ENCODE results near the gene RCOR1. TPM values are rescaled to one million over a fixed set of nuclear protein-coding genes. Genes with fewer than 3 reads are reported as not detected.

The RCOR1 gene
- total RNA-seq, 2 experiments from 2014 or later, result 16.1 to 16.2 TPM

- CTCF ChIA-PET, result interaction anchor here (1.2 to 1.4 kb wide), 2 partner anchors 29 to 66 kb away, joined by 3 to 7 read pairs; no protein-coding TSS in a partner anchor
- Mint-ChIP-seq H3K27me3 (no peaks in the 10 kb centered on the region), H3K36me3 (ENCODE audit: low read depth) (peaks cover 6% of the 10 kb centered on the region), H3K4me3 (peak overlapping the region; percentile 79), H3K4me1 (ENCODE audit: low read depth) (peaks cover 25% of the 10 kb centered on the region), H3K27ac (no peak overlapping the region), H3K9me3 (no peaks in the 10 kb centered on the region)
- DNase-seq, result peak; percentile 16
- intact Hi-C loops (cut with micrococcal nuclease), result loop anchor here (5.0 kb wide), 1 partner anchor 63 kb away; no protein-coding TSS in a partner anchor
- POLR2A ChIA-PET, result interaction anchor here (0.6 to 2.1 kb wide), 7 partner anchors 18 to 359 kb away, joined by 3 to 7 read pairs (median 3); no protein-coding TSS in a partner anchor
- no peak for TF ChIP-seq CTCF (IDR thresholded peaks at IDR 0.05)
- no peak for ATAC-seq
These were observed 1.8 kb upstream of the RCOR1 start for GRCh38 chr14:102590667-102591099.

DNA sequence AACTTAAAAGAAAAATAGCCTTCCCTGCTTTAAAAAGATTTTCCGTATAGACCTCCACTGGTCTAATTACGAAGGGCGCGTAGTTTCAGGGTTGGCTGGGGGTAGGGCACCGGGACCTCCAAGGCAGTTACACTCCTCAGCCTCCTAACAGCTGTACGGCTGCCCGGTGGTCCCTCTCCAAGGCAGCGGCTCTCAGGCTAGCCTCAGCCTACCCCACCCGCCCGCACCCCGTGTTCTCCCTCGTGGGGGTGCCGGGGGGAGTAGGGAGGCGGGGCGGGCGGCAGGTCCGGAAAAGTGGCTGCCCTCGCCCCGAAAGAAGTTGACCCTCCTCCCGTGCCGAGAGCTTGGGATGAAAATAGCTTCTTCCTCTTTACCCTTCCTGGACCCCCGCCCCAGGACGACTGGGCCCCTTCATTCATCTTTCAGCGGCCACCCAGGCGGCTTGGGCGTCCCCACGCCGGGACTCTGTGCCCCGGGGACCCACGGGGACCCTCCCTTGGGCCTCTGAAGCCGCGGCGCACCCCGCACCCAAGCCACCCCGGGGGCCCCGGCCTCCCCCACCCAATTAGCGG is 991 bp upstream of the RCOR1 start:
- no peak for TF ChIP-seq CTCF (IDR thresholded peaks at IDR 0.05)
- H3K4me3 Mint-ChIP-seq, result peak overlapping the region; percentile 79
- ATAC-seq (no peak), DNase-seq (peak; percentile 56)
- no peaks in the 10 kb centered on the region for H3K27me3 Mint-ChIP-seq
- H3K27ac Mint-ChIP-seq, result peak overlapping the region; percentile 77
- intact Hi-C loops (cut with micrococcal nuclease), result loop anchor here (5.0 kb wide), 1 partner anchor 64 kb away; no protein-coding TSS in a partner anchor
- H3K4me1 Mint-ChIP-seq (ENCODE audit: low read depth), result peaks cover 29% of the 10 kb centered on the region
- no peaks in the 10 kb centered on the region for H3K9me3 Mint-ChIP-seq
- peaks cover 8% of the 10 kb centered on the region for H3K36me3 Mint-ChIP-seq (ENCODE audit: low read depth)
- ChIA-PET POLR2A (interaction anchor here (0.6 to 2.1 kb wide), 9 partner anchors 17 to 193 kb away, joined by 3 to 7 read pairs (median 3); no protein-coding TSS in a partner anchor), CTCF (interaction anchor here (1.0 to 1.4 kb wide), 3 partner anchors 26 to 67 kb away, joined by 3 to 7 read pairs (median 3); no protein-coding TSS in a partner anchor)

DNA sequence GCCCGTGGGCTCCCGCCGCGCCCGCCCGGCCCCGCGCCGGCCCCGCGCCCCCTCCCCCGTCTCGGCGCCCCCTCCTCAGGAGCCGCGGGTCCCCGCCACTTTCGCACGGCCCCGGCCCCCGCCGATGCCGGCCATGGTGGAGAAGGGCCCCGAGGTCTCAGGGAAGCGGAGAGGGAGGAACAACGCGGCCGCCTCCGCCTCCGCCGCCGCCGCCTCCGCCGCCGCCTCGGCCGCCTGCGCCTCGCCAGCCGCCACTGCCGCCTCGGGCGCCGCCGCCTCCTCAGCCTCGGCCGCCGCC is 263 bp downstream of the RCOR1 start:
- ChIA-PET POLR2A (interaction anchor here (0.6 kb wide), 1 partner anchor 11 kb away, joined by 3 read pairs; no protein-coding TSS in a partner anchor), CTCF (interaction anchor here (3.2 kb wide), 1 partner anchor 68 kb away, joined by 20 read pairs; no protein-coding TSS in a partner anchor)
- H3K4me1 Mint-ChIP-seq (ENCODE audit: low read depth), result peaks cover 29% of the 10 kb centered on the region
- H3K9me3 Mint-ChIP-seq, result no peaks in the 10 kb centered on the region
- DNase-seq (no peak), ATAC-seq (no peak)
- H3K4me3 Mint-ChIP-seq, result peak overlapping the region; percentile 79
- peaks cover 8% of the 10 kb centered on the region for H3K36me3 Mint-ChIP-seq (ENCODE audit: low read depth)
- no peaks in the 10 kb centered on the region for H3K27me3 Mint-ChIP-seq
- intact Hi-C loops (cut with micrococcal nuclease), result loop anchor here (5.0 kb wide), 1 partner anchor 65 kb away; no protein-coding TSS in a partner anchor
- no peak for TF ChIP-seq CTCF (IDR thresholded peaks at IDR 0.05)
- H3K27ac Mint-ChIP-seq, result no peak overlapping the region

GRCh38 chr14:102593061-102593824 is 794 bp downstream of the RCOR1 start:
- CTCF ChIA-PET, result interaction anchor here (1.0 to 3.4 kb wide), 12 partner anchors 7 to 308 kb away, joined by 3 to 27 read pairs (median 6); no protein-coding TSS in a partner anchor

More at GRCh38 chr14:102593061-102593824, 794 bp downstream of the RCOR1 start:
- ATAC-seq (no peak), DNase-seq (peak; percentile 64)
- Mint-ChIP-seq H3K4me3 (peak overlapping the region; percentile 79), H3K4me1 (ENCODE audit: low read depth) (peaks cover 29% of the 10 kb centered on the region), H3K36me3 (ENCODE audit: low read depth) (peaks cover 8% of the 10 kb centered on the region), H3K9me3 (no peaks in the 10 kb centered on the region), H3K27me3 (no peaks in the 10 kb centered on the region), H3K27ac (peak overlapping the region; percentile 22)
- intact Hi-C loops (cut with micrococcal nuclease), result loop anchor here (5.0 kb wide), 1 partner anchor 66 kb away; no protein-coding TSS in a partner anchor
- TF ChIP-seq CTCF (IDR thresholded peaks at IDR 0.05), result peak; percentile 68
- POLR2A ChIA-PET, result interaction anchor here (0.6 kb wide), 2 partner anchors 218 to 451 kb away, joined by 3 read pairs; no protein-coding TSS in a partner anchor
